CD4-positive, alpha-beta memory T cell (primary cell): Measurements from ENCODE around the gene SCN8A. TPM values are rescaled to one million over a fixed set of nuclear protein-coding genes. Genes with fewer than 3 reads are reported as not detected.

ENCODE experiments used
- CTCF ChIA-PET: fragments of 350-600 bp; sonication (Branson Sonifier 250); formaldehyde crosslinking; loops from one replicate; lab custom pipeline; 2021; ENCODE audit warnings: inconsistent platforms; ENCODE audit not compliant: partially characterized antibody; lab: Charles Lee
- POLR2A ChIA-PET: fragments of 350-600 bp; sonication (Branson Sonifier 250); formaldehyde crosslinking; loops from one replicate; lab custom pipeline; 2021; ENCODE audit not compliant: partially characterized antibody; lab: Charles Lee
- DNase-seq, 5 donors: peaks; one replicate each; pipeline versions ENCODE4 v3.0.0 to v3.0.0-alpha.2; 2020 to 2022; ENCODE audit warnings: mixed read lengths in 1 of 5
- H3K27ac ChIP-seq: one replicate; pipeline ENCODE4 v1.7.0; 2013; ENCODE audit warnings: low read depth, low read length
- H3K27me3 ChIP-seq: 2 replicates; pipeline ENCODE4 v1.7.0; 2013; ENCODE audit warnings: mild to moderate bottlenecking, low read length, moderate library complexity; ENCODE audit not compliant: insufficient read depth
- H3K36me3 ChIP-seq: 2 replicates; pipeline ENCODE4 v1.7.0; 2013; ENCODE audit warnings: mild to moderate bottlenecking, low read length, moderate library complexity; ENCODE audit not compliant: insufficient read depth
- H3K4me1 ChIP-seq: 2 replicates; pipeline ENCODE4 v1.7.0; 2013; ENCODE audit warnings: mild to moderate bottlenecking, low read length, moderate library complexity; ENCODE audit not compliant: insufficient read depth
- H3K4me3 ChIP-seq, 2 donors: one replicate each; pipeline ENCODE4 v1.7.0; 2013; ENCODE audit warnings: low read length in 2 of 2, mild to moderate bottlenecking in 1 of 2
- H3K9me3 ChIP-seq, 2 donors: one replicate each; pipeline ENCODE4 v1.7.0; 2013; ENCODE audit warnings: low read length in 2 of 2, control low read depth in 1 of 2; ENCODE audit not compliant: control insufficient read depth in 1 of 2
- H3K27ac Mint-ChIP-seq, 7 donors: one replicate each; pipeline ENCODE4 v1.8.0; 2020 to 2021; ENCODE audit warnings: mixed read lengths in 7 of 7, mild to moderate bottlenecking in 6 of 7, inconsistent platforms in 3 of 7, moderate library complexity in 3 of 7
- H3K27me3 Mint-ChIP-seq, 2 donors: one replicate each; pipeline ENCODE4 v1.8.0; 2020 to 2021; ENCODE audit warnings: mixed read lengths in 2 of 2
- H3K36me3 Mint-ChIP-seq, 2 donors: one replicate each; pipeline ENCODE4 v1.8.0; 2020 to 2021; ENCODE audit warnings: mixed read lengths in 2 of 2, inconsistent platforms in 1 of 2, mild to moderate bottlenecking in 1 of 2
- H3K4me1 Mint-ChIP-seq, 4 donors: one replicate each; pipeline ENCODE4 v1.8.0; 2020 to 2021; ENCODE audit warnings: mixed read lengths in 4 of 4, mild to moderate bottlenecking in 1 of 4
- H3K4me3 Mint-ChIP-seq, 8 donors: one replicate each; pipeline ENCODE4 v1.8.0; 2020 to 2021; ENCODE audit warnings: mixed read lengths in 8 of 8, mild to moderate bottlenecking in 7 of 8, moderate library complexity in 6 of 8, inconsistent platforms in 3 of 8
- H3K9me3 Mint-ChIP-seq, 8 donors: one replicate each; pipeline ENCODE4 v1.8.0; 2020 to 2021; ENCODE audit warnings: mixed read lengths in 8 of 8, mild to moderate bottlenecking in 5 of 8, inconsistent platforms in 3 of 8, moderate library complexity in 1 of 8
- intact Hi-C: fragments of 100-400 bp; cut with micrococcal nuclease; formaldehyde crosslinking; loops from one replicate; pipeline ENCODE4 v1.15.1; 2023
- polyA plus RNA-seq, 2 donors: library from polyadenylated mRNA; unstranded; fragments of 300-500 nt; fragmentation: Illumina TruSeq; gene quantifications; one replicate each; pipeline ENCODE4 v1.2.3, GENCODE V29; 2021
- total RNA-seq, 2 experiments: library from RNA; stranded (reverse); gene quantifications; one replicate each; pipeline ENCODE4 v1.2.3, GENCODE V29; 2021

Gene SCN8A
- total and polyA plus RNA-seq, 4 experiments from 2014 or later = 0.04 to 1.00 (median 0.24) TPM

DNA sequence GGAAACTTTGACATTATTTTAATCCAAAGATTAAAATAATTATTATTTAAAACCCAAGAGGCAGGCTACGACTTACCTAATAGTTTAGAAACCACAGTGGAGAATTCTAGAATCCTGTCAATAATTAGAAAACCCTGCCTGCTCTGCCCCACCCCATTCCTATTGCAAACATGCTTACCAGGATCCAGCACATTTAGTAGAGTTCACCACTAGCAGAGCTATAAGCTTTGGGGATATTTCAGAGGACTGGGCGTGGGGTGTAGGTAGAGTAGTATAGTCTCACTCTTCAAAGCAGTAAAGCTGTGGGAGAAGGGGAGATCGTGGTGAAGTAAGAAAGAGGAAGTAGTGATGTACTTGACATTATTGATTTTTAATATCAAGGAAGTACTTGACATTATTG lies 157.2 kb downstream of the SCN8A start:
- intact Hi-C loops = no loop called here
- H3K36me3 Mint-ChIP-seq = no peaks in the 10 kb centered on the region
- H3K9me3 Mint-ChIP-seq = peaks cover 0 to under 1% (median 0%) of the 10 kb centered on the region in 8 donors
- no peaks in the 10 kb centered on the region for H3K27me3 ChIP-seq
- H3K36me3 ChIP-seq = no peaks in the 10 kb centered on the region
- H3K4me3 Mint-ChIP-seq = no peak overlapping the region
- H3K27ac ChIP-seq = no peak overlapping the region
- H3K27ac Mint-ChIP-seq = no peak overlapping the region
- POLR2A ChIA-PET = no interaction called here
- H3K9me3 ChIP-seq = no peaks in the 10 kb centered on the region
- H3K4me3 ChIP-seq = no peak overlapping the region
- CTCF ChIA-PET = no interaction called here
- DNase-seq = no peak
- no peaks in the 10 kb centered on the region for H3K4me1 Mint-ChIP-seq
- peaks cover 11 to 22% of the 10 kb centered on the region in 2 donors for H3K27me3 Mint-ChIP-seq
- no peaks in the 10 kb centered on the region for H3K4me1 ChIP-seq

GRCh38 chr12:51749206-51749985 lies 158.4 kb downstream of the SCN8A start:
- no peak overlapping the region for H3K4me3 Mint-ChIP-seq
- no peaks in the 10 kb centered on the region for H3K4me1 Mint-ChIP-seq
- ChIA-PET POLR2A (no interaction called here), CTCF (no interaction called here)
- Histone ChIP-seq H3K9me3 (no peaks in the 10 kb centered on the region), H3K36me3 (no peaks in the 10 kb centered on the region), H3K27me3 (no peaks in the 10 kb centered on the region), H3K4me1 (no peaks in the 10 kb centered on the region), H3K27ac (no peak overlapping the region), H3K4me3 (no peak overlapping the region)
- peaks cover 11 to 21% of the 10 kb centered on the region in 2 donors for H3K27me3 Mint-ChIP-seq
- no peak overlapping the region for H3K27ac Mint-ChIP-seq
- DNase-seq = no peak
- no peaks in the 10 kb centered on the region for H3K9me3 Mint-ChIP-seq
- H3K36me3 Mint-ChIP-seq = no peaks in the 10 kb centered on the region
- intact Hi-C loops = no loop called here

DNA sequence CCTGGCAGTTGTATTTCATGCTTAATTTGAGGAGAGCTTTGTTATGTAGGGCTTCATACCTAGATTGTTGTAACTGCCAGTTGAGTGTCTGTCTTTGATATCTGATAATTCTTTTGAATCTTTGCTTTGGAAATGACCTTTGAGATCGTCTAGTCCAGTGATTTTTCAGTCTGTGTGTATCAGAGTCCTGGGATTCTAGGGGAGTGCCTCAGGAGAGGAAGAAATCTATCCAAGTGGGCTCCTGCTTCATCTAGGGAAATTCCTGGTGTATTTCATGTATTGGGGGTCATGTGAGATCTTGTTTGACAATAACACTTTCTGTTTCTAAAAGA lies 158.9 kb downstream of the SCN8A start:
- Mint-ChIP-seq H3K4me3 (no peak overlapping the region), H3K4me1 (no peaks in the 10 kb centered on the region), H3K27me3 (peaks cover 9 to 18% of the 10 kb centered on the region in 2 donors), H3K27ac (no peak overlapping the region), H3K9me3 (no peaks in the 10 kb centered on the region), H3K36me3 (no peaks in the 10 kb centered on the region)
- intact Hi-C loops = no loop called here
- H3K27me3 ChIP-seq = no peaks in the 10 kb centered on the region
- no peaks in the 10 kb centered on the region for H3K36me3 ChIP-seq
- H3K27ac ChIP-seq = no peak overlapping the region
- DNase-seq = no peak
- no peaks in the 10 kb centered on the region for H3K9me3 ChIP-seq
- H3K4me3 ChIP-seq = no peak overlapping the region
- ChIA-PET CTCF (no interaction called here), POLR2A (no interaction called here)
- H3K4me1 ChIP-seq = no peaks in the 10 kb centered on the region

GRCh38 chr12:51751661-51752060 lies 160.6 kb downstream of the SCN8A start:
- no peak overlapping the region for H3K27ac ChIP-seq
- no peaks in the 10 kb centered on the region for H3K4me1 ChIP-seq
- POLR2A ChIA-PET = no interaction called here
- no peak for DNase-seq
- H3K27me3 ChIP-seq = no peaks in the 10 kb centered on the region
- Mint-ChIP-seq H3K9me3 (no peaks in the 10 kb centered on the region), H3K4me1 (no peaks in the 10 kb centered on the region), H3K36me3 (no peaks in the 10 kb centered on the region), H3K27me3 (peaks cover 13 to 27% of the 10 kb centered on the region in 2 donors), H3K4me3 (no peak overlapping the region), H3K27ac (no peak overlapping the region)
- intact Hi-C loops = no loop called here
- H3K4me3 ChIP-seq = no peak overlapping the region
- no peaks in the 10 kb centered on the region for H3K36me3 ChIP-seq
- CTCF ChIA-PET = no interaction called here
- no peaks in the 10 kb centered on the region for H3K9me3 ChIP-seq

DNA sequence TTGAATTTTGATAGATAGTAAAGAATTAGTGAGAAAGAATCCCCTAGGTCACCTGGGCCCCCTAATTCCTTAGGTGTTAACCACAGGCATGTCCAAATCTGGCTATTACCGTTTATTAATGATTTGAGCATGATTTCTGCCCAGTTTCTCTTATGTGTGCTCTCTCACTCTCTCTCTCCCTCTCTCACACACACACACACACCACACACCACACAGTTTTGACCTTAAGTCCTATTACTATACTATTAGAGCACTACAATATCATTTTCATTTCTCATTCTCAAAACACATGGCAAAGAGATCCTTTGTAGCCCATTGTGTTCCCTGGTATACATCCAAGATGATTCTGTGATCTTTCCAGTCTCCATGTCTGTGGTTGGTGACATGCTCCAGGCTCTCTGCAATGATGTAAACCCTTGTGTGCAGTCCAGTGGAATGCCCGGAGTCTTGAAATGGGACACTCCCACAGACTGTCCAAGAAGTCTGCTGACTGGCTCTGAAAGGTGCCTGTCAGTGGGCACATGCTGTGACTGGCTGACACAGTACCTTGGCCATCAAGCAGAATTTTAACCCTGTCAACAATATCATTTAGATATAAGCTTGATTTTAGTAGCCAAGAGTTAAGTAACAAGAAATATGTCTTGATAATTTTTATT lies 161.3 kb downstream of the SCN8A start:
- Mint-ChIP-seq H3K4me3 (no peak overlapping the region), H3K27ac (no peak overlapping the region), H3K36me3 (no peaks in the 10 kb centered on the region), H3K27me3 (peaks cover 13 to 29% of the 10 kb centered on the region in 2 donors), H3K9me3 (no peaks in the 10 kb centered on the region), H3K4me1 (no peaks in the 10 kb centered on the region)
- ChIA-PET POLR2A (no interaction called here), CTCF (no interaction called here)
- Histone ChIP-seq H3K27ac (no peak overlapping the region), H3K4me1 (no peaks in the 10 kb centered on the region), H3K36me3 (no peaks in the 10 kb centered on the region), H3K9me3 (no peaks in the 10 kb centered on the region), H3K4me3 (no peak overlapping the region), H3K27me3 (no peaks in the 10 kb centered on the region)
- DNase-seq = no peak
- intact Hi-C loops = no loop called here

- no peak overlapping the region for H3K4me3 ChIP-seq
- H3K9me3 ChIP-seq = no peaks in the 10 kb centered on the region
- H3K4me3 Mint-ChIP-seq = no peak overlapping the region
- POLR2A ChIA-PET = no interaction called here
- no peaks in the 10 kb centered on the region for H3K4me1 Mint-ChIP-seq
- no peaks in the 10 kb centered on the region for H3K27me3 ChIP-seq
- H3K36me3 Mint-ChIP-seq = no peaks in the 10 kb centered on the region
- no peak for DNase-seq
- CTCF ChIA-PET = no interaction called here
- intact Hi-C loops = no loop called here
- no peak overlapping the region for H3K27ac Mint-ChIP-seq
- no peak overlapping the region for H3K27ac ChIP-seq
- no peaks in the 10 kb centered on the region for H3K4me1 ChIP-seq
- H3K27me3 Mint-ChIP-seq = peaks cover 13 to 32% of the 10 kb centered on the region in 2 donors
- no peaks in the 10 kb centered on the region for H3K9me3 Mint-ChIP-seq
- H3K36me3 ChIP-seq = no peaks in the 10 kb centered on the region
These were observed 163.1 kb downstream of the SCN8A start for GRCh38 chr12:51753980-51754675.

GRCh38 chr12:51755251-51755650 lies 164.2 kb downstream of the SCN8A start:
- no peaks in the 10 kb centered on the region for H3K27me3 ChIP-seq
- no peaks in the 10 kb centered on the region for H3K4me1 Mint-ChIP-seq
- DNase-seq = no peak
- H3K9me3 ChIP-seq = no peaks in the 10 kb centered on the region
- H3K4me1 ChIP-seq = no peaks in the 10 kb centered on the region
- no peak overlapping the region for H3K27ac ChIP-seq
- no peaks in the 10 kb centered on the region for H3K36me3 Mint-ChIP-seq
- no peaks in the 10 kb centered on the region for H3K36me3 ChIP-seq
- ChIA-PET POLR2A (no interaction called here), CTCF (no interaction called here)
- no peak overlapping the region for H3K4me3 Mint-ChIP-seq
- no peaks in the 10 kb centered on the region for H3K9me3 Mint-ChIP-seq
- peaks cover 10 to 28% of the 10 kb centered on the region in 2 donors for H3K27me3 Mint-ChIP-seq
- intact Hi-C loops = no loop called here
- no peak overlapping the region for H3K4me3 ChIP-seq
- no peak overlapping the region for H3K27ac Mint-ChIP-seq
